Adrenal gland (tissue), 5 donors: ENCODE results near the gene LRRC41.
"Not testable (repeated sequence)": the region's sequence is repeated elsewhere in the genome, so short reads cannot be mapped to it uniquely, and the experiment has no call there.

Experiments
- CTCF ChIP-seq, 6 experiments: fragments of 450-650 bp in 4 of 6; fragments of 200-600 bp in 2 of 6; sonication (generic) in 1 of 6; IDR thresholded peaks; 1 replicate in 5 of 6; 2 replicates in 1 of 6; pipeline versions ENCODE4 v1.5.1 to v1.8.0; 2016 to 2021; ENCODE audit warnings: antibody characterized with exemption in 6 of 6, mild to moderate bottlenecking in 2 of 6, moderate library complexity in 1 of 6
- POLR2A ChIP-seq, 2 donors: fragments of 450-650 bp; IDR thresholded peaks; one replicate each; pipeline ENCODE4 v1.6.1; 2017; ENCODE audit warnings: antibody characterized with exemption in 2 of 2, mild to moderate bottlenecking in 2 of 2, moderate library complexity in 1 of 2
- donor health status: DM: no; HTN: no; CAD: no.

- TF ChIP-seq CTCF, POLR2A (IDR thresholded peaks at IDR 0.05): not testable (repeated sequence)
Observed at GRCh38 chr1:46325285-46326076, 22.1 kb upstream of the LRRC41 start.
